ENCODE data around the gene FARP2. TPM values are rescaled to one million over a fixed set of nuclear protein-coding genes. Genes with fewer than 3 reads are reported as not detected.

FARP2 gene
- total and polyA plus RNA-seq, 10 of the 15 experiments (the other 5 are each of a cell fraction or from before 2014, with no cell fraction given) = 5.5 to 67.5 (median 36.8) TPM

GRCh38 chr2:241314226-241315092 is 41.6 kb upstream of the FARP2 start:
- no peak for ATAC-seq
- H3K27ac ChIP-seq (ENCODE audit: control insufficient read depth, insufficient read depth) = peak overlapping the region; percentile 94
- no peaks in the 10 kb centered on the region for H3K9me3 ChIP-seq (replicated peaks; ENCODE audit: control insufficient read depth, insufficient read depth, low read length)
- intact Hi-C loops (cut with micrococcal nuclease; ENCODE audit: unreplicated experiment) = loop anchor here (1.0 to 5.0 kb wide), 4 partner anchors 42 to 212 kb away; partner anchors contain the start of genes FARP2 and MTERF4
- in situ Hi-C loops (cut with MboI) = no loop called here
- H3K4me1 ChIP-seq (ENCODE audit: control insufficient read depth, insufficient read depth, low read length) = peaks cover 20% of the 10 kb centered on the region
- peaks cover 94% of the 10 kb centered on the region for H3K79me2 ChIP-seq (ENCODE audit: control insufficient read depth, insufficient read depth, low read length)
- ChIA-PET RAD21 (ENCODE audit: unreplicated experiment) (interaction anchor here (1.0 to 2.9 kb wide), 15 partner anchors 8 to 215 kb away, joined by 3 to 11 read pairs (median 4); partner anchors contain the start of gene PASK), SMC1A (ENCODE audit: uncharacterized antibody, unreplicated experiment) (interaction anchor here (0.7 to 4.3 kb wide), 18 partner anchors 8 to 222 kb away, joined by 3 to 28 read pairs (median 5); no protein-coding TSS in a partner anchor), POLR2A (interaction anchor here (0.6 to 4.0 kb wide), 21 partner anchors 9 to 386 kb away, joined by 3 to 23 read pairs (median 3); partner anchors contain the start of gene DTYMK), CTCF (interaction anchor here (0.6 to 2.9 kb wide), 15 partner anchors 8 to 96 kb away, joined by 3 to 13 read pairs (median 4); no protein-coding TSS in a partner anchor)
- H3K36me3 ChIP-seq (ENCODE audit: control insufficient read depth in 2 of 2, insufficient read depth in 2 of 2, low read length in 1 of 2) = no peaks in the 10 kb centered on the region
- H3K9ac ChIP-seq (ENCODE audit: control insufficient read depth, insufficient read depth, low read length) = peak overlapping the region; percentile 88
- no peak for DNase-seq (ENCODE audit: low read depth, low spot score)
- H4K20me1 ChIP-seq (ENCODE audit: control insufficient read depth, insufficient read depth) = no peaks in the 10 kb centered on the region; the same call in 1 of the 2 replicates
- no peaks in the 10 kb centered on the region for H3K27me3 ChIP-seq (replicated peaks in 1 of 2; ENCODE audit: control insufficient read depth in 2 of 2, insufficient read depth in 2 of 2, low read length in 1 of 2)
- peak; percentile 49 for FAIRE-seq
- H3K4me2 ChIP-seq (ENCODE audit: control insufficient read depth, insufficient read depth) = peak overlapping the region; percentile 85
- H2AFZ ChIP-seq (ENCODE audit: control insufficient read depth, low read depth, low read length) = peak overlapping the region; percentile 56; the same call in 1 of the 2 replicates
- 2% methylated on average over 37 of the region's 38 CpGs for WGBS (ENCODE audit: insufficient coverage, insufficient replicate concordance, low lambda C conversion rate, missing lambda C conversion rate)
- TSS peak; percentile 56 for BruUV-seq (replicated peaks)
- peak overlapping the region; percentile 90 for H3K4me3 ChIP-seq
- TF ChIP-seq WRNIP1 (IDR thresholded peaks at IDR 0.05; ENCODE audit: borderline replicate concordance, low read depth, low read length) (0 out of 2 replicates have a peak, but pooled peaks have one; percentile 85), ATF7 (IDR thresholded peaks at IDR 0.05; ENCODE audit: low read depth) (no peak), POLR2AphosphoS2 (IDR thresholded peaks at IDR 0.05; ENCODE audit: low read depth, low read length) (no peak; the same call in 1 of the 2 replicates), MAX (IDR thresholded peaks at IDR 0.05; ENCODE audit: low read depth, low read length) (no peak), NR2F1 (conservative IDR thresholded peaks at IDR 0.05) (no peak), ASH2L (IDR thresholded peaks at IDR 0.05; ENCODE audit: borderline replicate concordance, low read depth) (no peak), ZZZ3 (IDR thresholded peaks at IDR 0.05; ENCODE audit: control insufficient read depth, insufficient read length, low read depth) (no peak), CBX5 (IDR thresholded peaks at IDR 0.05; ENCODE audit: low read depth) (no peak), SRF (IDR thresholded peaks at IDR 0.05; ENCODE audit: low read depth in 2 of 2, low read length in 2 of 2) (no peak), CHD4 (IDR thresholded peaks at IDR 0.05) (no peak), ZNF207 (IDR thresholded peaks at IDR 0.05; ENCODE audit: borderline replicate concordance) (0 out of 2 replicates have a peak, but pooled peaks have one; percentile 56), ZNF687 (IDR thresholded peaks at IDR 0.05) (peak; percentile 67), YBX1 (IDR thresholded peaks at IDR 0.05) (no peak), PBX3 (IDR thresholded peaks at IDR 0.05; ENCODE audit: insufficient replicate concordance, low read depth, low read length) (no peak), FOS (IDR thresholded peaks at IDR 0.05; ENCODE audit: borderline replicate concordance, extremely low read depth, insufficient read length) (no peak)

All from GM12878 (cell line).